K562 treated with DMSO at 1 percent for 12 hours (cell line): ENCODE measurements around the gene IER3. TPM values are rescaled to one million over a fixed set of nuclear protein-coding genes. Genes with fewer than 3 reads are reported as not detected.

ENCODE experiments used
- total RNA-seq: library from RNA; unstranded; fragments of 300-600 nt; gene quantifications from 2 replicates; pipeline ENCODE4 v1.2.3, GENCODE V29; 2022; ENCODE audit not compliant: insufficient read depth

The IER3 gene
- total RNA-seq: 157 and 175 TPM in 2 replicates

GRCh38 chr6:30744054-30744805 is at the start of gene IER3:
IER3 (minus strand) TSS chr6:30744547; CDS start chr6:30744518, 29 bp downstream.

GRCh38 chr6:30742316-30743098 is 1.8 kb downstream of the IER3 start, which contains the start of gene FLOT1:
FLOT1 (minus strand) TSS chr6:30742687; CDS start chr6:30742189, 498 bp downstream.

GRCh38 chr6:30719791-30720737 is 24.3 kb downstream of the IER3 start, which contains the start of gene TUBB:
TUBB (plus strand) TSS chr6:30720352; CDS start chr6:30720507, 155 bp downstream.

DNA sequence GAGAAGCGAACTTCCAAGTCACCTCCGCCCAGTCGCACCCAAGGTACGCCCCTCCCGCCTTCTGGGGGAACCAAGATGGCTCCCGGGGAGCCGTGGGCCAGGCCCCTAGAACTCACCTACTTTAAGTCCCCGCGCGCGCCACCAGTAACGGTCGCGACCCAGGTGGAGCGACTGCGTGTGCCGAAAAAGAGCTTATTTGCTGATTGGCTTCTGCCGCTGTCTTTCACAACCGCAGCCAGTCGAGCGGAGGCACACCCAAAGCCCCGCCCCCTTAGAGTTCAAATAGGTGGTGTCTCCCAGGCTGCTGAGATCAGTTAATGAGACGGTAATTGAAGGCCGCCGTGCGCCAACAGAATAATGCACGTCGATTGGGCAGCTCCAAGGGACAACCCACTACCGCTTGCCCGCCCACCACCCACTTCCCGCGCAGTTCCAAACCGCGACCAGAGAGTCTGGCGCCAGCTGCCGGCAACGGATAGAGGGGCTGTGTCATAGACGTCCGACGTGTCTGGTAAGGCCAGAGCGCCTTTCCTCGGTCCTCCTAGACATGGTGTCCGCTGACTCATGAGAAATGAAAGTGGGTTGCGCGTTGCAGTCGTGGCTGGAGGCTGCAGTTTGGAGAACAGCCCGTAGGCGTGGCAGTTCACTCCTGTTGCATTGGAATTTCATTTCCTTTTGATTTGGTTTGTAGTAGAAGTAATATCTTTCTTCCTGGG is 27.1 kb downstream of the IER3 start, which contains the start of gene MDC1:
TSS of gene MDC1 (minus strand) at position 153 of the 716 bp plus-strand sequence. CDS start 2,106 bp downstream, outside the sequence.

Other genes with a start within 250 kb of the IER3 start
- 59.1 and 61.6 TPM in 2 replicates for gene GNL1, start 188.1 kb downstream of the IER3 start, total RNA-seq
- 10.6 and 17.7 TPM in 2 replicates for gene PRR3, start 187.3 kb downstream of the IER3 start, total RNA-seq
- gene ABCF1, start 173.1 kb downstream of the IER3 start, total RNA-seq: 65.0 and 94.3 TPM in 2 replicates
- 9.8 and 27.8 TPM in 2 replicates for gene PPP1R10, start 127.3 kb downstream of the IER3 start, total RNA-seq
- 93.5 and 96.4 TPM in 2 replicates for gene MRPS18B, start 126.7 kb downstream of the IER3 start, total RNA-seq
- 2.0 and 4.3 TPM in 2 replicates for gene ATAT1, start 117.7 kb downstream of the IER3 start, total RNA-seq
- 34.0 and 38.3 TPM in 2 replicates for gene C6orf136, start 97.4 kb downstream of the IER3 start, total RNA-seq
- gene DHX16, start 71.5 kb downstream of the IER3 start, total RNA-seq: 39.0 and 61.2 TPM in 2 replicates
- 94.1 and 132 TPM in 2 replicates for gene PPP1R18, start 57.9 kb downstream of the IER3 start, total RNA-seq
- gene NRM, start 53.6 kb downstream of the IER3 start, total RNA-seq: 26.0 and 32.4 TPM in 2 replicates
- gene MDC1, start 27.3 kb downstream of the IER3 start, total RNA-seq: 37.9 and 97.2 TPM in 2 replicates
- 976 and 1,602 TPM in 2 replicates for gene TUBB, start 24.2 kb downstream of the IER3 start, total RNA-seq
- 233 and 258 TPM in 2 replicates for gene FLOT1, start 1.9 kb downstream of the IER3 start, total RNA-seq
- 35.9 and 63.9 TPM in 2 replicates for gene DDR1, start 140.0 kb upstream of the IER3 start, total RNA-seq
- gene GTF2H4, start 163.7 kb upstream of the IER3 start, total RNA-seq: 39.6 and 47.7 TPM in 2 replicates
- 27.0 and 53.9 TPM in 2 replicates for gene VARS2, start 169.7 kb upstream of the IER3 start, total RNA-seq
- gene SFTA2, start 187.6 kb upstream of the IER3 start, total RNA-seq: not detected in 2 replicates
- gene MUCL3, start 196.4 kb upstream of the IER3 start, total RNA-seq: not detected in 2 replicates
- gene MUC21, start 239.2 kb upstream of the IER3 start, total RNA-seq: not detected in 2 replicates